HG03558 (cell line): ENCODE measurements around the gene SMG7.

Source experiments
- ATAC-seq: cut with Tn5 transposase; IDR thresholded peaks from one replicate; pipeline ENCODE4 v1.9.1; 2021; ENCODE audit warnings: moderate number of reproducible peaks; ENCODE audit not compliant: unreplicated experiment; ENCODE audit errors: extremely low read depth

The SMG7 gene

GRCh38 chr1:183583466-183583865 lies 111.2 kb downstream of the SMG7 start:
- ATAC-seq, result no peak

- no peak for ATAC-seq
Measured at GRCh38 chr1:183584147-183584546, 111.8 kb downstream of the SMG7 start.

GRCh38 chr1:183585038-183585437 lies 112.7 kb downstream of the SMG7 start:
- ATAC-seq, result no peak

GRCh38 chr1:183586455-183586854 lies 114.2 kb downstream of the SMG7 start:
- no peak for ATAC-seq

- no peak for ATAC-seq
Measured at GRCh38 chr1:183586926-183587325, 114.6 kb downstream of the SMG7 start.

- ATAC-seq, result no peak
Measured at GRCh38 chr1:183588827-183589226, 116.5 kb downstream of the SMG7 start.

- no peak for ATAC-seq
Measured at GRCh38 chr1:183589384-183589783, 117.1 kb downstream of the SMG7 start.

- no peak for ATAC-seq
Measured at GRCh38 chr1:183589874-183590243, 117.6 kb downstream of the SMG7 start.

GRCh38 chr1:183590244-183591191 lies 118.2 kb downstream of the SMG7 start, which contains the start of gene NCF2:
Gene NCF2 (minus strand): TSS chr1:183590459. CDS start chr1:183590329, 130 bp downstream.
- peak; percentile 63 for ATAC-seq

GRCh38 chr1:183592733-183593132 lies 120.4 kb downstream of the SMG7 start:
- no peak for ATAC-seq

GRCh38 chr1:183593356-183593755 lies 121.1 kb downstream of the SMG7 start:
- ATAC-seq, result peak; percentile 44

- no peak for ATAC-seq
Measured at GRCh38 chr1:183595537-183595936, 123.2 kb downstream of the SMG7 start.

GRCh38 chr1:183596500-183596899 lies 124.2 kb downstream of the SMG7 start:
- no peak for ATAC-seq

- ATAC-seq, result no peak
Measured at GRCh38 chr1:183597656-183598347, 125.5 kb downstream of the SMG7 start.

- ATAC-seq, result peak; percentile 48
Measured at GRCh38 chr1:183598386-183598785, 126.1 kb downstream of the SMG7 start.

GRCh38 chr1:183600136-183600535 lies 127.8 kb downstream of the SMG7 start:
- ATAC-seq, result no peak

GRCh38 chr1:183600634-183601033 lies 128.3 kb downstream of the SMG7 start:
- ATAC-seq, result no peak

GRCh38 chr1:183602510-183602909 lies 130.2 kb downstream of the SMG7 start:
- ATAC-seq, result no peak
